DMS 273 treated with DMSO at 0.1 percent for 48 hours (cell line): ENCODE results near the gene KPNA1.

Experiments
- DNase-seq: peaks from one replicate; lab custom pipeline; 2025; lab: John Stamatoyannopoulos, UW

The KPNA1 gene

DNA sequence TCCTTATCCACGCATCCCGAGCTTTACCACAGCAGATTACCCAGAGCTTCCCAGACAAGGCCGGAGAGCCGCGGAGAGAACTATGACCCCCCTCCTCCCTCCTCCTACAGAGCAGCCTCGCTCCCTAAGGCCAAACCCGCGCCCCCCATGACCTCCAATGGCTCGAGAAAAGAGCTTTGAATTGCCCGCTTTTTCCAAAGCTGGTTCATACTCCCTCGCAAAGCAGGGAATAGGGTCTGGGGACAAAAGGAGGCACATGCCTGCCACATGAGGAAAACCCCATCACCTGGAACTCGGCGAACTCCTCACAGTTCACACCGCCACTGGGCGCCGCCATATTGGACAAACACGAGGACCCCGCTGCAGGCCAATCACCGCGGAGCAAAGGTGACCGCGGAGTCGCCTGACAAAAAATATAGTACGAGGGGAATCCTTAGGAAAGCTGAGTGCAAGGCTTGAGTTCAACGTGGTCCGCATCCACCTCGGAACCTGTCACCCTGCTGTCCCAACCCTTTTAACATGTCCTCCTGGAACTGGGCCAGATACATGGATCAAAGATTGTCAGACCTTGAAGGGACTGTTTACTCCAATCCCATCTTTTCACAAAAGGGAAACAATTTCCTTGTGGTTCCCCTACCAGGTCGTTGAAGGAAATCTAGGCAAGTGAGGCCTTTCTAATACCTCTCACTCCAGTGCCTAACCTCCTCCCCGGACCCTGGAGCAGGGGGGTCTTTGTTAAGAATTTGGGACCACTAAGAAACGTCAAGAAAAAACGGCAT is 131.7 kb downstream of the KPNA1 start, which contains the start of gene MIX23:
TSS of gene MIX23 (minus strand) at position 344 of the 779 bp plus-strand sequence. CDS start at position 337, 7 bp downstream.
- peak; percentile 93 for DNase-seq

DNA sequence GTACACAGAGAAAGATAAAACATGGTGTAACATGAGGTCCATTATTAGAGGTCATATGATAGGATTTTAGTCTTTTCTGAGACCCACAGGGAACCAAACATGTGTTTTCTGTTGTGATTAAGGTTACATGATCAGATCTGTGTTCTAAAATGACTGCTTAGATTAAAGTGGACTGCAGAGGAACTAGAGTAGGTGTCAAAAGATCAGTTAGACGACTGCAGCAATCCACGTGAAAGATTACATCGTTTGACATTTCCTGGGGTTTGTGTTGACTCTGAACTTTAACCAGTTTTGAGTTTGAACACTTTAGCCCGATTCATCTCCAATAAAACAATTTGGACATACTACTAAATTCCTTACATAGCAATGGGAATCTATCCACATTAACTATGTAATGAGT is 136.8 kb downstream of the KPNA1 start:
- no peak for DNase-seq

DNA sequence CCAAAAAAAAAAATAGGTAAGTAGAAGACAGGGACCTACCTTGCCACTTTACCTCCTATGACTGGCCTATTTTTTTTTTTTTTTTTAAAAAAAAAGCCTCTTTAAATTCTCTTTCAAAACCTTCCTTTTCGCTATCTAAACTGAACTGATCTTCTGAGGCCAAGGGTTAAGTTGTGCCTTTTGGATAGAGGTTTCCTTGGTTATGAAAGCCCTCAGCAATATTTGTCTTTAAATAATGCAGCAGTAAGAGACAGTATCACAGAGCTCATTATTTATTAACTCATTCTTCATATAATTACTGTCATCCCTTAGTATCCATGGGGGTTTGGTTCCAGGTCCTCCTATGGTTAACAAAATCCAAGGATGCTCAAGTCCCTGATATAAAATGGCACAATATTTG is 140.7 kb downstream of the KPNA1 start:
- no peak for DNase-seq
